Measurements from ENCODE around the gene STIM1. TPM values are rescaled to one million over a fixed set of nuclear protein-coding genes. Genes with fewer than 3 reads are reported as not detected.
A peak's percentile ranks its signal among the peaks of the same experiment; 100 is the strongest.

STIM1 gene
- total RNA-seq, 6 experiments from 2014 or later, result 36.4 to 48.0 (median 40.5) TPM

GRCh38 chr11:3845246-3845645 lies 10.2 kb upstream of the STIM1 start:
- no peak for ATAC-seq
- WGBS (ENCODE audit: insufficient coverage, low coverage, low lambda C conversion rate, missing lambda C conversion rate), result no CpG with 5 or more reads among the region's 1 CpG
- intact Hi-C loops (cut with DNase I), result no loop called here
- Histone ChIP-seq H3K27ac (no peak overlapping the region), H3K9me3 (no peaks in the 10 kb centered on the region), H3K27me3 (no peaks in the 10 kb centered on the region), H3K4me3 (no peak overlapping the region), H3K4me1 (peaks cover 0 to 8% (median 3%) of the 10 kb centered on the region in 4 donors), H3K36me3 (no peaks in the 10 kb centered on the region)
- TF ChIP-seq POLR2A (IDR thresholded peaks at IDR 0.05), result no peak
- no peak for TF ChIP-seq CTCF (IDR thresholded peaks at IDR 0.05)
- DNase-seq, result no peak

- no peaks in the 10 kb centered on the region for H3K36me3 ChIP-seq
- no peaks in the 10 kb centered on the region for H3K27me3 ChIP-seq
- WGBS (ENCODE audit: insufficient coverage, low coverage, low lambda C conversion rate, missing lambda C conversion rate), result 100% methylated on average over 2 of the region's 3 CpGs
- intact Hi-C loops (cut with DNase I), result no loop called here
- TF ChIP-seq CTCF (IDR thresholded peaks at IDR 0.05) (no peak), POLR2A (IDR thresholded peaks at IDR 0.05) (no peak)
- no peak for ATAC-seq
- no peak overlapping the region for H3K27ac ChIP-seq
- H3K4me1 ChIP-seq, result peaks cover 0 to 8% (median 3%) of the 10 kb centered on the region in 4 donors
- H3K9me3 ChIP-seq, result no peaks in the 10 kb centered on the region
- DNase-seq, result no peak
- H3K4me3 ChIP-seq, result no peak overlapping the region
Measured at GRCh38 chr11:3845670-3846069, 9.8 kb upstream of the STIM1 start.

GRCh38 chr11:3849297-3849874 lies 6.1 kb upstream of the STIM1 start:
- H3K9me3 ChIP-seq, result no peaks in the 10 kb centered on the region
- no peaks in the 10 kb centered on the region for H3K36me3 ChIP-seq
- no peak for DNase-seq
- TF ChIP-seq POLR2A (IDR thresholded peaks at IDR 0.05) (no peak), CTCF (IDR thresholded peaks at IDR 0.05) (peak; percentile 70 to 78 (median 74))
- intact Hi-C loops (cut with DNase I), result no loop called here
- 48% methylated on average over 8 of the region's 10 CpGs for WGBS (ENCODE audit: insufficient coverage, low coverage, low lambda C conversion rate, missing lambda C conversion rate)
- peaks cover 0 to 15% (median 0%) of the 10 kb centered on the region in 4 donors for H3K4me1 ChIP-seq
- no peaks in the 10 kb centered on the region for H3K27me3 ChIP-seq
- peak; percentile 81 to 86 (median 82) for ATAC-seq
- no peak overlapping the region for H3K4me3 ChIP-seq
- H3K27ac ChIP-seq, result no peak overlapping the region

GRCh38 chr11:3853545-3853842 lies 2.0 kb upstream of the STIM1 start:
- Histone ChIP-seq H3K27ac (no peak overlapping the region), H3K4me1 (peaks cover 0 to 29% (median 9%) of the 10 kb centered on the region in 4 donors), H3K27me3 (no peaks in the 10 kb centered on the region), H3K36me3 (no peaks in the 10 kb centered on the region), H3K4me3 (no peak overlapping the region), H3K9me3 (no peaks in the 10 kb centered on the region)
- ATAC-seq (no peak), DNase-seq (no peak)
- TF ChIP-seq POLR2A (IDR thresholded peaks at IDR 0.05), result no peak
- intact Hi-C loops (cut with DNase I), result loop anchor here (5.0 to 10.0 kb wide), 3 partner anchors 81 to 221 kb away; no protein-coding TSS in a partner anchor
- 89% methylated on average over 1 of the region's 1 CpG for WGBS (ENCODE audit: insufficient coverage, low coverage, low lambda C conversion rate, missing lambda C conversion rate)

GRCh38 chr11:3853899-3854659 lies 1.4 kb upstream of the STIM1 start:
- Histone ChIP-seq H3K4me1 (peaks cover 0 to 31% (median 12%) of the 10 kb centered on the region in 4 donors), H3K36me3 (no peaks in the 10 kb centered on the region), H3K27me3 (no peaks in the 10 kb centered on the region), H3K4me3 (peak overlapping the region in 1 of 3 donors; percentile 74), H3K27ac (peak overlapping the region in 2 of 3 donors; percentile 95 to 99), H3K9me3 (no peaks in the 10 kb centered on the region)
- ATAC-seq, result peak in 3 of 4 donors; percentile 1 to 2 (median 1)
- WGBS (ENCODE audit: insufficient coverage, low coverage, low lambda C conversion rate, missing lambda C conversion rate), result 57% methylated on average over 6 of the region's 11 CpGs
- DNase-seq, result peak in 1 of 3 donors; percentile 52
- TF ChIP-seq POLR2A (IDR thresholded peaks at IDR 0.05) (no peak), CTCF (IDR thresholded peaks at IDR 0.05) (no peak)
- intact Hi-C loops (cut with DNase I), result loop anchor here (5.0 to 10.0 kb wide), 3 partner anchors 81 to 221 kb away; no protein-coding TSS in a partner anchor

Measured in right lobe of liver (tissue), 6 donors.